Activated B cell treated with CpG ODN at 0.5 μM for 24 hours (primary cell): ENCODE results near the gene HMCES. TPM values are rescaled to one million over a fixed set of nuclear protein-coding genes. Genes with fewer than 3 reads are reported as not detected.
"Not testable (repeated sequence)": the region's sequence is repeated elsewhere in the genome, so short reads cannot be mapped to it uniquely, and the experiment has no call there.

ENCODE experiments used
- ATAC-seq: fragments of 200-7000 bp; cut with Tn5 transposase; one replicate; pipeline ENCODE4 v1.10.0; 2021; ENCODE audit warnings: low read depth, mild to moderate bottlenecking, moderate library complexity
- CTCF ChIA-PET: fragments of 350-600 bp; sonication (Branson Sonifier 250); formaldehyde crosslinking; loops from one replicate; lab custom pipeline; 2021; ENCODE audit warnings: antibody characterized with exemption; lab: Charles Lee
- POLR2A ChIA-PET: fragments of 350-600 bp; sonication (Branson Sonifier 250); formaldehyde crosslinking; loops from one replicate; lab custom pipeline; 2021; ENCODE audit warnings: antibody characterized with exemption; lab: Charles Lee
- DNase-seq: peaks from one replicate; pipeline ENCODE4 v3.0.0; 2022
- H3K27ac Mint-ChIP-seq: one replicate; pipeline ENCODE4 v1.8.0; 2020; ENCODE audit warnings: mixed read lengths
- H3K27me3 Mint-ChIP-seq: one replicate; pipeline ENCODE4 v1.8.0; 2021; ENCODE audit warnings: mixed read lengths
- H3K36me3 Mint-ChIP-seq: one replicate; pipeline ENCODE4 v1.8.0; 2021; ENCODE audit warnings: low read depth, mixed read lengths
- H3K4me1 Mint-ChIP-seq: one replicate; pipeline ENCODE4 v1.8.0; 2021; ENCODE audit warnings: mixed read lengths
- H3K4me3 Mint-ChIP-seq: one replicate; pipeline ENCODE4 v1.8.0; 2020; ENCODE audit warnings: mild to moderate bottlenecking, mixed read lengths
- H3K9me3 Mint-ChIP-seq: one replicate; pipeline ENCODE4 v1.8.0; 2020; ENCODE audit warnings: mixed read lengths
- CTCF ChIP-seq: fragments of 200-600 bp; IDR thresholded peaks from one replicate; pipeline ENCODE4 v1.8.0; 2022; ENCODE audit warnings: antibody characterized with exemption, mild to moderate bottlenecking
- intact Hi-C: fragments of 100-400 bp; cut with micrococcal nuclease; formaldehyde crosslinking; loops from one replicate; pipeline ENCODE4 v1.15.1; 2024
- total RNA-seq: library from RNA; stranded (reverse); gene quantifications from 2 replicates; pipeline ENCODE4 v1.2.3, GENCODE V29; 2022

The HMCES gene
- total RNA-seq, 1 donor from 2014 or later = 37.2 TPM

DNA sequence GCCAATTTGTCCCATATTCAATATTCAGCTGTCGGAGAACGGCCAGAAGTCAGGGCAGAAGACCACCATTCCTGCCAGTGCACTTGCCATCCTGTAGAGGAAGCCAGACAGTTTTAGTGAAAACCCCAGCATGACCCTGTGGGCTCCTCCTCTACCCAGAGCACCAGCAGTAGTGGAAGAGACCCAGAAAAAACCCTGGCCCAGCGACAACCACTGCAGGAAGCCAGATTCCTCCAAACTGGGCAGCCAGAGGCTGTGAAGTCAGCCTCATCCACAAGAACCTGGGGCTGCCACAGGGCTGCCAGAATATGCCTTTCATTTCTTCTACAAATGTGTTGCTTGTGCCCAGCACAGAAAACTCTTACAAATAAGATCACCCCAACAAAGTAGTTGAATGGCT lies 67.3 kb downstream of the HMCES start:
- TF ChIP-seq CTCF = no peak
- Mint-ChIP-seq H3K27ac (no peak overlapping the region), H3K4me3 (no peak overlapping the region), H3K36me3 (no peaks in the 10 kb centered on the region), H3K4me1 (peaks cover 10% of the 10 kb centered on the region), H3K27me3 (peaks cover 27% of the 10 kb centered on the region), H3K9me3 (no peaks in the 10 kb centered on the region)
- DNase-seq (no peak), ATAC-seq (no peak)
- ChIA-PET POLR2A (no interaction called here), CTCF (no interaction called here)
- intact Hi-C loops = no loop called here

DNA sequence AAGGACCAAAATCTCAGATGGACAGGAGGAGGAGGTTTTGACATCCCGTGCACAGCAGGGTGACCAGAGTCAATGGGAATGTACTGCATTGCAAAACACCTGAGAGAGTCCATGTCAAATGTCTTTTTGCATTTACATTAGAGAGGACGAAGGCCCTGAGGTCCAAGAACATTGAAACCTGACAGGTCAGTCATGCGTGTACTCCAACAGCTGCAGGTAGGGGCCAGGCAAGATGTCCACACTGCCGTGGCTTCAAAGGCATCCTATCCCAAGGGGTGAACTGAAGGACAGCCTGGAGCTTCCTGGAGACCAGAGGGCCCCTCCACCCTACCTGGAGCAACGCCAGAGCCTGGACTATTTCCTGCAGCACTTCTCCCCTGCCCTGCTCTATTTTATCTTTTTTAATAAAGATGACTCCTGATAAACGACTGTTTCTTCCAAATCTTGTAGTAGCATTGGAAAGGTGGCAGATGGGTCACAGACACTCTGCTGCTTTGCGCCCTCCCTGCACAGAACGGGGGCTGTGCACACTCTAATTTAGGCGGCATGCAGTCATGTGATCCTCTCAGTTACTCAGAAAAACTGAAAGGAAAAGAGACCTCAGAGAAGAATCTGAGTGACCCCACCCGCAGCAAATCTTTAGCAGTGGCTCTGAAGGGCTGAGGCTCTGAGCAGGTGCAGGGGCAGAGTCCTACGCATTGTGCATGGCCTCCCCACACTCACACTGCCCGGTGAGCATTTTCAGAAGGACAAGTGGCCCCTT lies 68.2 kb downstream of the HMCES start:
- no peak for DNase-seq
- Mint-ChIP-seq H3K4me3 (no peak overlapping the region), H3K36me3 (no peaks in the 10 kb centered on the region), H3K27me3 (peaks cover 27% of the 10 kb centered on the region), H3K4me1 (peaks cover 10% of the 10 kb centered on the region), H3K27ac (no peak overlapping the region), H3K9me3 (no peaks in the 10 kb centered on the region)
- CTCF ChIA-PET = no interaction called here
- POLR2A ChIA-PET = no interaction called here
- ATAC-seq = no peak
- intact Hi-C loops = no loop called here
- TF ChIP-seq CTCF = no peak

DNA sequence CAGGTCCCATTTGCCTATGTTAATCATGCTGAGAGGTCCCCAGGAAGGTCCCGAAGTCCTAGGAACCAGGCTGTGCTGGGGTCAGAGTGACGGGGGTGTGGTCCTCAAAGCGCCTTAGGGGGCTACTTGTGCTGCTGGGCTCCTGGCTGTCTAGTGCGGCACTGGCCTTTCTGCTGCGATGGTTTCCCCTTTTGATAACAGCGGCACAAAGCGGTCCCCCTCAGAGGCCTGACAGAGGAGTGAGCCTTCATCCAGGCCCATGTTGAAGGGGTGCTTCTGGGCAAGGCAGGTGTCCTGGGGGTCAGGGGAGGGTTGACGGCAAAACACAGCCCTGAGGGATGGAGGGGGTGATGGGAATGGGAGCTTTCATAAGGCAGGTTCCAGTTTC lies 68.8 kb downstream of the HMCES start:
- TF ChIP-seq CTCF = no peak
- Mint-ChIP-seq H3K27ac (no peak overlapping the region), H3K27me3 (peaks cover 30% of the 10 kb centered on the region), H3K4me3 (no peak overlapping the region), H3K36me3 (no peaks in the 10 kb centered on the region), H3K4me1 (peaks cover 10% of the 10 kb centered on the region), H3K9me3 (no peaks in the 10 kb centered on the region)
- ChIA-PET CTCF (no interaction called here), POLR2A (no interaction called here)
- ATAC-seq = no peak
- no peak for DNase-seq
- intact Hi-C loops = no loop called here

GRCh38 chr3:129348734-129349133 lies 70.1 kb downstream of the HMCES start:
- intact Hi-C loops = no loop called here
- DNase-seq (no peak), ATAC-seq (no peak)
- H3K27ac Mint-ChIP-seq = no peak overlapping the region
- peaks cover 18% of the 10 kb centered on the region for H3K27me3 Mint-ChIP-seq
- ChIA-PET POLR2A (no interaction called here), CTCF (no interaction called here)
- peaks cover 5% of the 10 kb centered on the region for H3K4me1 Mint-ChIP-seq
- H3K9me3 Mint-ChIP-seq = no peaks in the 10 kb centered on the region
- H3K36me3 Mint-ChIP-seq = no peaks in the 10 kb centered on the region
- H3K4me3 Mint-ChIP-seq = no peak overlapping the region
- TF ChIP-seq CTCF = no peak

- H3K4me1 Mint-ChIP-seq, H3K9me3 Mint-ChIP-seq, H3K4me3 Mint-ChIP-seq, H3K36me3 Mint-ChIP-seq, intact Hi-C loops, DNase-seq, H3K27ac Mint-ChIP-seq, CTCF ChIA-PET, ATAC-seq, POLR2A ChIA-PET: not testable (repeated sequence)
- H3K27me3 Mint-ChIP-seq = peaks cover 19% of the 10 kb centered on the region
These were observed 70.5 kb downstream of the HMCES start for GRCh38 chr3:129349169-129349568.

DNA sequence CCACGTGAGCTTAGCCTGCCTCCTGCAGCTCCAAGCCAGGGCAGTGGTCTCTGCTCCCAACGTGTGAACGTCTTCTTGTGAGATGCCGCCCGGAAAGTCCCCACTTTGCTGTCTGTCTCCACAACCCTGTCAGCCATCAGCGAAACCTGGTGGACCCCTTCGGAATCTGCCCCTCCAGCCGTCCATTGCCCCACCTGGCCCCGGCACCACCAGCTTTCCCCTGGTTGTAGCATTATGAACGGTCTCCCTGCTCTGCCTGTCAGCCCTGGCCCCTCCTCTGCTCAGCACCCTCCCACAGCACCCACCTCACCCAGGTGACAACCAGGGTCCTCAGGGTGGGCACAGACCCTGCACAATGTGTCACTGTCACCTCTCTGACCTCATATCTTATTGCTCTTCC lies 71.1 kb downstream of the HMCES start:
- ATAC-seq (no peak), DNase-seq (no peak)
- Mint-ChIP-seq H3K27me3 (peaks cover 17% of the 10 kb centered on the region), H3K4me1 (peaks cover 4% of the 10 kb centered on the region), H3K36me3 (no peaks in the 10 kb centered on the region), H3K4me3 (no peak overlapping the region), H3K27ac (no peak overlapping the region), H3K9me3 (no peaks in the 10 kb centered on the region)
- ChIA-PET CTCF (no interaction called here), POLR2A (no interaction called here)
- intact Hi-C loops = no loop called here
- no peak for TF ChIP-seq CTCF
